Measurements from ENCODE around the gene SNX33. TPM values are rescaled to one million over a fixed set of nuclear protein-coding genes. Genes with fewer than 3 reads are reported as not detected.

The SNX33 gene
- total and polyA plus RNA-seq, 2 experiments from 2014 or later = 6.2 to 21.2 TPM

DNA sequence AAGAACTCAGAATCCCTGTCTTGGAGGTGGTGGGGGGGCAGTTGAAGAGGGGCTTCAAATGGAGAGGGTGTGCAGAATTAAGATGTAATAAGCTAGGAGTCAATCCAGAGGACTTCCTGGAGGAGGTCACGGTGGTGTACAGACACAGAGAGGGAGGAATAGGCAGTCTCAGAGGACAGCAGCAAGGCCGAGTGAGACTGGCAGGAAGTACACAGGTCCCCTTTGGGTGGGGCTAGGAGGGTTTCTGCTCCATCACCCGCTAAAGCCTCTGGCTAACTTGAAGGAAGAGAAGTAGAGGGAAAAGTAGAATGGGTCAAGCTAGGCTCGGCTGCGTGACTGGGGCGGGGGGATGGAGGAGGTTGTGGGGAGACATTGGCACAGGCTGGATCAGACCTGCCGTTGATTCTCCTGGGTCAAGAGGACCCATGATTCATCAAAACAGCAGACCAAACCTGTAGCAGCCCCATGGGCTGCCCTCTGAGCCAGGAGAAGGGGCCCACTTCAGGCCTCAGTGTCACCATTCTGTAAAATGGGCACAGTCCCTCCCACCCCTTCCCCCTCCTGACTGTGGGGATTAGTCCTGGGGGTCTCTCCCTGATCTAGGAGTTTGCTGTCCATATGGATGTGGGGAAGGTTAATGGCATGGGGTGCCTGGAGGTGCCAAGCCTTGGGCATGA, 48.1 kb downstream of the SNX33 start (continued):
- TF ChIP-seq, protein P1, sequence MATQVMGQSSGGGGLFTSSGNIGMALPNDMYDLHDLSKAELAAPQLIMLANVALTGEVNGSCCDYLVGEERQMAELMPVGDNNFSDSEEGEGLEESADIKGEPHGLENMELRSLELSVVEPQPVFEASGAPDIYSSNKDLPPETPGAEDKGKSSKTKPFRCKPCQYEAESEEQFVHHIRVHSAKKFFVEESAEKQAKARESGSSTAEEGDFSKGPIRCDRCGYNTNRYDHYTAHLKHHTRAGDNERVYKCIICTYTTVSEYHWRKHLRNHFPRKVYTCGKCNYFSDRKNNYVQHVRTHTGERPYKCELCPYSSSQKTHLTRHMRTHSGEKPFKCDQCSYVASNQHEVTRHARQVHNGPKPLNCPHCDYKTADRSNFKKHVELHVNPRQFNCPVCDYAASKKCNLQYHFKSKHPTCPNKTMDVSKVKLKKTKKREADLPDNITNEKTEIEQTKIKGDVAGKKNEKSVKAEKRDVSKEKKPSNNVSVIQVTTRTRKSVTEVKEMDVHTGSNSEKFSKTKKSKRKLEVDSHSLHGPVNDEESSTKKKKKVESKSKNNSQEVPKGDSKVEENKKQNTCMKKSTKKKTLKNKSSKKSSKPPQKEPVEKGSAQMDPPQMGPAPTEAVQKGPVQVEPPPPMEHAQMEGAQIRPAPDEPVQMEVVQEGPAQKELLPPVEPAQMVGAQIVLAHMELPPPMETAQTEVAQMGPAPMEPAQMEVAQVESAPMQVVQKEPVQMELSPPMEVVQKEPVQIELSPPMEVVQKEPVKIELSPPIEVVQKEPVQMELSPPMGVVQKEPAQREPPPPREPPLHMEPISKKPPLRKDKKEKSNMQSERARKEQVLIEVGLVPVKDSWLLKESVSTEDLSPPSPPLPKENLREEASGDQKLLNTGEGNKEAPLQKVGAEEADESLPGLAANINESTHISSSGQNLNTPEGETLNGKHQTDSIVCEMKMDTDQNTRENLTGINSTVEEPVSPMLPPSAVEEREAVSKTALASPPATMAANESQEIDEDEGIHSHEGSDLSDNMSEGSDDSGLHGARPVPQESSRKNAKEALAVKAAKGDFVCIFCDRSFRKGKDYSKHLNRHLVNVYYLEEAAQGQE (IDR thresholded peaks at IDR 0.05; ENCODE audit: unreplicated experiment) = no peak
- TF ChIP-seq EZH2 (IDR thresholded peaks at IDR 0.05; ENCODE audit: low read depth, unreplicated experiment) = no peak

DNA sequence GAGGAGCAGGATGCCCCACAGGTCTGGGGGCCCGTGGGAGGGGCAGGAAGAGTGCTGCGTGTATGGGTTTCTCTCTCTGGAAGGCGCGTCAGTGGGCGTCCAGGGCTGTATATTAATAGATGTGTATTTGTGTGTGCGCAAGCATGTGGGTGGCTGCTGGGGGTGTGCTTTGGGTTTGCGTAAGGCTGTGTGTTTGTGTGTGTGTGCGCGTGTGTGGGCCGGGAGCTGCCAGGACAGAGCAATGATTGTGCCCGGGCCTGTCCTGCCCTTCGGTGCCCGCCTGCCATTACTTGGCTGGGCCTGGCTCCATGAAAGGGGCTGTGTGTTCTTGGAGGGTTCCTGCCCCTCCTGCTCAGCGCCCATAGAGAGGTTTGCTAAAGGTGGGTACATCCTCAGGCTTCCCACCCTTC, 48.6 kb downstream of the SNX33 start:
- no peak overlapping the region for H3K4me2 ChIP-seq
- Mint-ChIP-seq H3K27me3 (ENCODE audit: insufficient read depth, low read depth, poor library complexity) (peaks cover 22% of the 10 kb centered on the region), H3K4me1 (peaks cover 28% of the 10 kb centered on the region), H3K27ac (no peak overlapping the region), H3K4me3 (no peak overlapping the region), H3K9me3 (no peaks in the 10 kb centered on the region), H3K36me3 (ENCODE audit: low read depth) (no peaks in the 10 kb centered on the region)
- no peak for ATAC-seq
- 0 out of 2 replicates have a peak, but pooled peaks cover 10% of the 10 kb centered on the region for H3F3A ChIP-seq (replicated peaks; ENCODE audit: low read depth)
- no peaks in the 10 kb centered on the region for H3K27me3 ChIP-seq (ENCODE audit: insufficient read depth)
- H4K20me1 ChIP-seq (replicated peaks; ENCODE audit: insufficient read depth) = no peaks in the 10 kb centered on the region
- DNase-seq (ENCODE audit: low spot score) = no peak
- no peaks in the 10 kb centered on the region for H3K36me3 ChIP-seq (ENCODE audit: insufficient read depth)
- H3K27ac ChIP-seq (ENCODE audit: low read depth) = no peak overlapping the region
- no peaks in the 10 kb centered on the region for H3K79me2 ChIP-seq (replicated peaks; ENCODE audit: insufficient read depth)
- H3K4me1 ChIP-seq (ENCODE audit: insufficient read depth) = peaks cover 10% of the 10 kb centered on the region
- no peaks in the 10 kb centered on the region for H3K9me2 ChIP-seq (ENCODE audit: insufficient read depth)
- no peak overlapping the region for H3K4me3 ChIP-seq
- no peak overlapping the region for H2AFZ ChIP-seq
- TF ChIP-seq EZH2phosphoT487 (IDR thresholded peaks at IDR 0.05; ENCODE audit: unreplicated experiment) (no peak), POLR2AphosphoS5 (IDR thresholded peaks at IDR 0.05; ENCODE audit: low read depth) (no peak), STAT1 (IDR thresholded peaks at IDR 0.05; ENCODE audit: unreplicated experiment) (no peak), ZNF331 (CRISPR knock-in tag; IDR thresholded peaks at IDR 0.05; ENCODE audit: low read depth) (no peak), JUNB (IDR thresholded peaks at IDR 0.05; ENCODE audit: unreplicated experiment) (no peak)
- TF ChIP-seq, protein P2, sequence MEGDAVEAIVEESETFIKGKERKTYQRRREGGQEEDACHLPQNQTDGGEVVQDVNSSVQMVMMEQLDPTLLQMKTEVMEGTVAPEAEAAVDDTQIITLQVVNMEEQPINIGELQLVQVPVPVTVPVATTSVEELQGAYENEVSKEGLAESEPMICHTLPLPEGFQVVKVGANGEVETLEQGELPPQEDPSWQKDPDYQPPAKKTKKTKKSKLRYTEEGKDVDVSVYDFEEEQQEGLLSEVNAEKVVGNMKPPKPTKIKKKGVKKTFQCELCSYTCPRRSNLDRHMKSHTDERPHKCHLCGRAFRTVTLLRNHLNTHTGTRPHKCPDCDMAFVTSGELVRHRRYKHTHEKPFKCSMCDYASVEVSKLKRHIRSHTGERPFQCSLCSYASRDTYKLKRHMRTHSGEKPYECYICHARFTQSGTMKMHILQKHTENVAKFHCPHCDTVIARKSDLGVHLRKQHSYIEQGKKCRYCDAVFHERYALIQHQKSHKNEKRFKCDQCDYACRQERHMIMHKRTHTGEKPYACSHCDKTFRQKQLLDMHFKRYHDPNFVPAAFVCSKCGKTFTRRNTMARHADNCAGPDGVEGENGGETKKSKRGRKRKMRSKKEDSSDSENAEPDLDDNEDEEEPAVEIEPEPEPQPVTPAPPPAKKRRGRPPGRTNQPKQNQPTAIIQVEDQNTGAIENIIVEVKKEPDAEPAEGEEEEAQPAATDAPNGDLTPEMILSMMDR (conservative IDR thresholded peaks at IDR 0.05; ENCODE audit: low read depth in 2 of 2) = no peak
- TF ChIP-seq, protein P3, sequence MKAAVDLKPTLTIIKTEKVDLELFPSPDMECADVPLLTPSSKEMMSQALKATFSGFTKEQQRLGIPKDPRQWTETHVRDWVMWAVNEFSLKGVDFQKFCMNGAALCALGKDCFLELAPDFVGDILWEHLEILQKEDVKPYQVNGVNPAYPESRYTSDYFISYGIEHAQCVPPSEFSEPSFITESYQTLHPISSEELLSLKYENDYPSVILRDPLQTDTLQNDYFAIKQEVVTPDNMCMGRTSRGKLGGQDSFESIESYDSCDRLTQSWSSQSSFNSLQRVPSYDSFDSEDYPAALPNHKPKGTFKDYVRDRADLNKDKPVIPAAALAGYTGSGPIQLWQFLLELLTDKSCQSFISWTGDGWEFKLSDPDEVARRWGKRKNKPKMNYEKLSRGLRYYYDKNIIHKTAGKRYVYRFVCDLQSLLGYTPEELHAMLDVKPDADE (IDR thresholded peaks at IDR 0.05) = no peak
- TF ChIP-seq, protein P1 (IDR thresholded peaks at IDR 0.05; ENCODE audit: unreplicated experiment) = no peak
